ENCODE results near the gene KRTAP1-1. TPM values are rescaled to one million over a fixed set of nuclear protein-coding genes. Genes with fewer than 3 reads are reported as not detected.
"Not testable (repeated sequence)": the region's sequence is repeated elsewhere in the genome, so short reads cannot be mapped to it uniquely, and the experiment has no call there.

KRTAP1-1 gene
- total RNA-seq, 1 donor from 2014 or later: not detected

DNA sequence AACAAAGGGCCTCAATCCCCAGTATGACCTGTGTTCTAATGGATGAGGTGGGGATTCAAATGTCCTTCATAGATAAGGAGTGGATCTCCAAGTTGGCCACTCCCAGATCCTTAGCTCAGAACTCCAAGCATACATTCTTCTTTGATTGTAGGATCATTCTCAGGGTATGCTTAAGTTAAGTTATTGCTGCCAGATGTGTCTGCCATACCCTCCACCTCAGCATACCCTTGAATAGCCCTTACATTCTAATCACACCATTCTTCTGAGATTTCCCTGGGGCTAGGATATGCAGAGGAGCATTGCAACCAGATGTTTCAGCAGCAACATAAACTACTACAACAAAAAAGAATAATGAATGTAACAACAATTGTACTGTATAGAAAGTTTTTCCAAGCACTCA, 26.0 kb upstream of the KRTAP1-1 start:
- Histone ChIP-seq H3K4me1 (ENCODE audit: control insufficient read depth in 3 of 3, insufficient read depth in 3 of 3, low read length in 3 of 3) (no peaks in the 10 kb centered on the region), H3K36me3 (ENCODE audit: control insufficient read depth in 3 of 3, insufficient read depth in 3 of 3, low read length in 3 of 3) (no peaks in the 10 kb centered on the region), H3K27ac (ENCODE audit: low read depth, low read length) (no peak overlapping the region), H3K9ac (ENCODE audit: low read depth in 1 of 3, low read length in 3 of 3) (no peak overlapping the region), H3K27me3 (ENCODE audit: control insufficient read depth in 3 of 3, insufficient read depth in 3 of 3, low read length in 3 of 3) (peaks cover 6 to 9% (median 7%) of the 10 kb centered on the region in 3 donors), H3K9me3 (ENCODE audit: control insufficient read depth in 3 of 3, low read length in 3 of 3) (no peaks in the 10 kb centered on the region), H3K4me3 (ENCODE audit: low read length in 3 of 3) (no peak overlapping the region)

- Histone ChIP-seq H3K36me3 (ENCODE audit: control insufficient read depth in 3 of 3, insufficient read depth in 3 of 3, low read length in 3 of 3) (no peaks in the 10 kb centered on the region), H3K4me3 (ENCODE audit: low read length in 3 of 3) (no peak within 1 kb of the TSS), H3K9ac (ENCODE audit: low read depth in 1 of 3, low read length in 3 of 3) (no peak within 1 kb of the TSS), H3K4me1 (ENCODE audit: control insufficient read depth in 3 of 3, insufficient read depth in 3 of 3, low read length in 3 of 3) (no peaks in the 10 kb centered on the region), H3K9me3 (ENCODE audit: control insufficient read depth in 3 of 3, low read length in 3 of 3) (no peaks in the 10 kb centered on the region), H3K27ac (ENCODE audit: low read depth, low read length) (no peak within 1 kb of the TSS), H3K27me3 (ENCODE audit: control insufficient read depth in 3 of 3, insufficient read depth in 3 of 3, low read length in 3 of 3) (peaks cover 3 to 9% (median 7%) of the 10 kb centered on the region in 3 donors)
Measured at GRCh38 chr17:41065829-41066624, 24.8 kb upstream of the KRTAP1-1 start, which contains the start of gene KRTAP2-4. KRTAP2-4 (minus strand) TSS chr17:41065879; CDS start chr17:41065845, 34 bp downstream.

GRCh38 chr17:41065016-41065689, 23.9 kb upstream of the KRTAP1-1 start:
- H3K4me3 ChIP-seq (ENCODE audit: low read length in 3 of 3); H3K27ac ChIP-seq (ENCODE audit: low read depth, low read length); H3K9me3 ChIP-seq (ENCODE audit: control insufficient read depth in 3 of 3, low read length in 3 of 3); H3K9ac ChIP-seq (ENCODE audit: low read depth in 1 of 3, low read length in 3 of 3); H3K4me1 ChIP-seq (ENCODE audit: control insufficient read depth in 3 of 3, insufficient read depth in 3 of 3, low read length in 3 of 3); H3K36me3 ChIP-seq (ENCODE audit: control insufficient read depth in 3 of 3, insufficient read depth in 3 of 3, low read length in 3 of 3): not testable (repeated sequence)
- peaks cover 5 to 12% (median 9%) of the 10 kb centered on the region in 3 donors for H3K27me3 ChIP-seq (ENCODE audit: control insufficient read depth in 3 of 3, insufficient read depth in 3 of 3, low read length in 3 of 3)

DNA sequence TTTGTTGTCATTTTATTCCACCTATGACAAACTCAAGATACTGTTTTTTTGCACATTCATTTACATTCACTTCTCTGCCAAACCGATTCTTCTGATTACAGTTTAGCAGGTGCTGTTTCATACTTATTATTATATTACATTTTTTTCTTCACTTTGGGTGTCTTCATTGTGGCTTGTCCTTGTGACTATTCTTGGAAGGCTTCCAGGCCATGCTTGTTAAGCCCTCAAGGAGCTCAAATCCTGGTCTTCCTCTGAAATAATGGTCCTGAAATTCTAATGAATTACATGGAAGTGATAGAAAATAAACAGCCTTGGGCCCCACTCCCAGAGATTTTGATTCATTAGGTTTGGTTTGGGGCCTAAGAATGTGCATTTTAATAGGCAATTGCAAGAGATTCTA, 23.1 kb upstream of the KRTAP1-1 start:
- no peaks in the 10 kb centered on the region for H3K4me1 ChIP-seq (ENCODE audit: control insufficient read depth in 3 of 3, insufficient read depth in 3 of 3, low read length in 3 of 3)
- H3K9me3 ChIP-seq (ENCODE audit: control insufficient read depth in 3 of 3, low read length in 3 of 3): no peaks in the 10 kb centered on the region
- no peak overlapping the region for H3K9ac ChIP-seq (ENCODE audit: low read depth in 1 of 3, low read length in 3 of 3)
- no peaks in the 10 kb centered on the region for H3K36me3 ChIP-seq (ENCODE audit: control insufficient read depth in 3 of 3, insufficient read depth in 3 of 3, low read length in 3 of 3)
- no peak overlapping the region for H3K4me3 ChIP-seq (ENCODE audit: low read length in 3 of 3)
- H3K27ac ChIP-seq (ENCODE audit: low read depth, low read length): no peak overlapping the region
- H3K27me3 ChIP-seq (ENCODE audit: control insufficient read depth in 3 of 3, insufficient read depth in 3 of 3, low read length in 3 of 3): peaks cover 10 to 18% (median 11%) of the 10 kb centered on the region in 3 donors

- Histone ChIP-seq H3K9me3 (ENCODE audit: control insufficient read depth in 3 of 3, low read length in 3 of 3) (no peaks in the 10 kb centered on the region), H3K4me1 (ENCODE audit: control insufficient read depth in 3 of 3, insufficient read depth in 3 of 3, low read length in 3 of 3) (no peaks in the 10 kb centered on the region), H3K27me3 (ENCODE audit: control insufficient read depth in 3 of 3, insufficient read depth in 3 of 3, low read length in 3 of 3) (peaks cover 11 to 22% (median 15%) of the 10 kb centered on the region in 3 donors), H3K9ac (ENCODE audit: low read depth in 1 of 3, low read length in 3 of 3) (no peak overlapping the region), H3K36me3 (ENCODE audit: control insufficient read depth in 3 of 3, insufficient read depth in 3 of 3, low read length in 3 of 3) (no peaks in the 10 kb centered on the region), H3K4me3 (ENCODE audit: low read length in 3 of 3) (no peak overlapping the region), H3K27ac (ENCODE audit: low read depth, low read length) (no peak overlapping the region)
Measured at GRCh38 chr17:41063449-41063848, 22.2 kb upstream of the KRTAP1-1 start.

- no peaks in the 10 kb centered on the region for H3K4me1 ChIP-seq (ENCODE audit: control insufficient read depth in 3 of 3, insufficient read depth in 3 of 3, low read length in 3 of 3)
- H3K9me3 ChIP-seq (ENCODE audit: control insufficient read depth in 3 of 3, low read length in 3 of 3): no peaks in the 10 kb centered on the region
- no peak overlapping the region for H3K27ac ChIP-seq (ENCODE audit: low read depth, low read length)
- no peaks in the 10 kb centered on the region for H3K36me3 ChIP-seq (ENCODE audit: control insufficient read depth in 3 of 3, insufficient read depth in 3 of 3, low read length in 3 of 3)
- no peak overlapping the region for H3K4me3 ChIP-seq (ENCODE audit: low read length in 3 of 3)
- H3K9ac ChIP-seq (ENCODE audit: low read depth in 1 of 3, low read length in 3 of 3): no peak overlapping the region
- H3K27me3 ChIP-seq (ENCODE audit: control insufficient read depth in 3 of 3, insufficient read depth in 3 of 3, low read length in 3 of 3): peaks cover 11 to 22% (median 16%) of the 10 kb centered on the region in 3 donors
Measured at GRCh38 chr17:41061964-41062363, 20.7 kb upstream of the KRTAP1-1 start.

DNA sequence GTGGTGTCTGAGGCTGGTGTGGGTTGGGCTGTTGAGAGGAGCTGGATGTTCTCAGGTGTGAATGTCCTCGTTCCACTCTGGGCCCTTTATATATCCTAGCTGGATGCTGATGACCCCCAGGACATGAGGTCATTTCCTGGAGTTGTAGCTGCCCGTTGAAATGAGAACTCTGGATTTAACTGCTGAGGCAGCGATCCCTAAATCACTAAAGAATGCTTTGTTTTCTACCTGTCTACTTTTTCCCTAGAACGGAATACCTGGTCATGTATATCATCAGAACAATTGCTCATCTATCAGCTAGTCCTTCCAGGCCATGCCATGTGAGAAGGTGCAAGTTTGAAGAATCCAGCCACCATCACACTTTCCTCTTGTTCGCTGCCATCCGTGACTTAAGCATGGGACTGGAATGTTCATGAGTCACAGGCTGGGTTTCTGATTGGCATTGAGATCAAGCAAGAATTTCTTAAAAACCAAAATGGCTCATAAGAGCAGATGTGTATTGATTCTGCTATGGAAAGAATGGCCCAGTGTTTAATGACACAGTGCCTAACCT, 18.9 kb upstream of the KRTAP1-1 start, which contains the start of gene KRTAP2-3:
TSS of gene KRTAP2-3 (minus strand) at position 63 of the 553 bp plus-strand sequence. CDS start 64 bp downstream, outside the sequence.
- peaks cover 11 to 22% (median 13%) of the 10 kb centered on the region in 3 donors for H3K27me3 ChIP-seq (ENCODE audit: control insufficient read depth in 3 of 3, insufficient read depth in 3 of 3, low read length in 3 of 3)
- H3K27ac ChIP-seq (ENCODE audit: low read depth, low read length): no peak within 1 kb of the TSS
- no peaks in the 10 kb centered on the region for H3K9me3 ChIP-seq (ENCODE audit: control insufficient read depth in 3 of 3, low read length in 3 of 3)
- H3K36me3 ChIP-seq (ENCODE audit: control insufficient read depth in 3 of 3, insufficient read depth in 3 of 3, low read length in 3 of 3): no peaks in the 10 kb centered on the region
- H3K4me1 ChIP-seq (ENCODE audit: control insufficient read depth in 3 of 3, insufficient read depth in 3 of 3, low read length in 3 of 3): no peaks in the 10 kb centered on the region
- no peak within 1 kb of the TSS for H3K4me3 ChIP-seq (ENCODE audit: low read length in 3 of 3)
- no peak within 1 kb of the TSS for H3K9ac ChIP-seq (ENCODE audit: low read depth in 1 of 3, low read length in 3 of 3)

DNA sequence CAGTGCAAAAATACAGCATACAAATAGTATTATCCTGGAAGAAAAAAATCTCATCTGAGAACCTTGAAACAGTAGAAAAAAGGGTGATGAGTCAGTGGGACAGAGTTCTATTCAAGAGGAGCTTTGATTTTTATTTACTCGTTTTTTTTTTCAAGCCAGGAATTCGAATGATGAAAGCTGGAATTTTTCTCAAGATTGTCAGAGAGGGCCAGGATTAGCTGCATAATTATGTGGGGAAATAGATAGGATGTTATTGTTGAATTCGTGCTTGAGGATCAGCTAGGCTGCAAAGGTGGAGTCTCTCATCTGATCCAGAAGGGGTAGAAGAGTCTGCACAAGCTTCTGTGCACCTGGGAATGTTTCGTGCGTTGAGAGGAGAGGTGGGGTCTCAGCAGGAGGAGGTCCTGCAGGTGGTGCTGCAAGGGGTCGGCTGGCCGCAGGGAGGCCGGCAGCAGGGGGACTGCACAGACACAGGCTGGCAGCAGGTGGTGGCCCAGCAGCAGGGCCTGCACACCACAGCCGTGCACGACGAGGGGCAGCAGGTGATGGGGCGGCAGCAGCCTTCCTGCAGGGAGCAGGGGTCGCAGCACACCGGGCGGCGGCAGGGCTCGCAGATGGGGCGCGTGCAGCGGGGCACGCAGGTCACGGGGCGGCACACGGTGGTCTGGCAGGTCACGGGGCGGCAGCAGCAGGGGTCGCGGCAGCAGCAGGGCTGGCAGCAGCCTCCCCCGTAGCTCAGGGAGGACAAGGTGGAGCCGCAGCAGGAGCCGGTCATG, 18.2 kb upstream of the KRTAP1-1 start:
- not testable (repeated sequence) for H3K4me1 ChIP-seq (ENCODE audit: control insufficient read depth in 3 of 3, insufficient read depth in 3 of 3, low read length in 3 of 3); H3K9ac ChIP-seq (ENCODE audit: low read depth in 1 of 3, low read length in 3 of 3); H3K27ac ChIP-seq (ENCODE audit: low read depth, low read length); H3K4me3 ChIP-seq (ENCODE audit: low read length in 3 of 3); H3K9me3 ChIP-seq (ENCODE audit: control insufficient read depth in 3 of 3, low read length in 3 of 3); H3K36me3 ChIP-seq (ENCODE audit: control insufficient read depth in 3 of 3, insufficient read depth in 3 of 3, low read length in 3 of 3)
- H3K27me3 ChIP-seq (ENCODE audit: control insufficient read depth in 3 of 3, insufficient read depth in 3 of 3, low read length in 3 of 3): peaks cover 11 to 19% (median 12%) of the 10 kb centered on the region in 3 donors

GRCh38 chr17:41058741-41059140, 17.5 kb upstream of the KRTAP1-1 start:
- Histone ChIP-seq H3K4me1 (ENCODE audit: control insufficient read depth in 3 of 3, insufficient read depth in 3 of 3, low read length in 3 of 3) (no peaks in the 10 kb centered on the region), H3K9me3 (ENCODE audit: control insufficient read depth in 3 of 3, low read length in 3 of 3) (no peaks in the 10 kb centered on the region), H3K36me3 (ENCODE audit: control insufficient read depth in 3 of 3, insufficient read depth in 3 of 3, low read length in 3 of 3) (no peaks in the 10 kb centered on the region), H3K9ac (ENCODE audit: low read depth in 1 of 3, low read length in 3 of 3) (no peak overlapping the region), H3K27me3 (ENCODE audit: control insufficient read depth in 3 of 3, insufficient read depth in 3 of 3, low read length in 3 of 3) (peaks cover 8 to 17% (median 14%) of the 10 kb centered on the region in 3 donors), H3K27ac (ENCODE audit: low read depth, low read length) (no peak overlapping the region), H3K4me3 (ENCODE audit: low read length in 3 of 3) (no peak overlapping the region)
